Measurements from ENCODE around the gene DOCK2.

- TF ChIP-seq POLR2AphosphoS5 (IDR thresholded peaks at IDR 0.05) (no peak), CTCF (IDR thresholded peaks at IDR 0.05) (no peak), POLR2A (IDR thresholded peaks at IDR 0.05) (no peak), EP300 (IDR thresholded peaks at IDR 0.05) (no peak)
These were observed 111.1 kb downstream of the DOCK2 start for GRCh38 chr5:169748174-169748573.

Data from upper lobe of left lung (tissue), 4 donors.